ENCODE results near the gene ARID1A.

The ARID1A gene

DNA sequence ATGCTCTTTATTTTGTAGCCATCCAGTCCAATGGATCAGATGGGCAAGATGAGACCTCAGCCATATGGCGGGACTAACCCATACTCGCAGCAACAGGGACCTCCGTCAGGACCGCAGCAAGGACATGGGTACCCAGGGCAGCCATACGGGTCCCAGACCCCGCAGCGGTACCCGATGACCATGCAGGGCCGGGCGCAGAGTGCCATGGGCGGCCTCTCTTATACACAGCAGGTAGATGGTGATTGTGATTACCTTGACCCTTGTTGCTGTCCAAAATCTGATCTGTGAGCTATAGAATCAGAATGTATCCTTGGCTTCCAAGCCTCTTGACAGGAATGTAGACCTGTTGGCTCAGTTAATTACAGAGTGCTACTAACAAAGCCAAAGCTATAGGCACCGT, 33.8 kb downstream of the ARID1A start:
- DNase-seq: no peak

DNA sequence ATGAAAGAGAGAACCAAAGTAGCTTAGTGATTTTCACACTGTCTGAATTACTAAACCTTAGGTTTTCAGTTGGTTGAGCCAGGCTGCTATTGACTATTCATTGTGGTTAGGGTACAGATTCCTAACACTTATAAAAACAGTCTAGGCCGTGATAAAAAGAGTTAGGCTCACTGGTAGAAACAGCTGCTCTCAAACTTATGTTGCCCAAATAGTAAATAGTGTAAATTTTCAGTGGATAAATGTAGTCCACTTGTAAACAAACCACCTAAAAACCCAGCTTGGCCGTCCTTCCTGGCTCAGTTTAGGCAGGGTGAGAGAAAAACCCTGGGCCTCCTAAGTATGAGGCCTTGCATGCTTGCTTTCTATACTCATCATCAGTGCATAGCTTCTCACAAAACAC, 34.9 kb downstream of the ARID1A start:
- DNase-seq: no peak

DNA sequence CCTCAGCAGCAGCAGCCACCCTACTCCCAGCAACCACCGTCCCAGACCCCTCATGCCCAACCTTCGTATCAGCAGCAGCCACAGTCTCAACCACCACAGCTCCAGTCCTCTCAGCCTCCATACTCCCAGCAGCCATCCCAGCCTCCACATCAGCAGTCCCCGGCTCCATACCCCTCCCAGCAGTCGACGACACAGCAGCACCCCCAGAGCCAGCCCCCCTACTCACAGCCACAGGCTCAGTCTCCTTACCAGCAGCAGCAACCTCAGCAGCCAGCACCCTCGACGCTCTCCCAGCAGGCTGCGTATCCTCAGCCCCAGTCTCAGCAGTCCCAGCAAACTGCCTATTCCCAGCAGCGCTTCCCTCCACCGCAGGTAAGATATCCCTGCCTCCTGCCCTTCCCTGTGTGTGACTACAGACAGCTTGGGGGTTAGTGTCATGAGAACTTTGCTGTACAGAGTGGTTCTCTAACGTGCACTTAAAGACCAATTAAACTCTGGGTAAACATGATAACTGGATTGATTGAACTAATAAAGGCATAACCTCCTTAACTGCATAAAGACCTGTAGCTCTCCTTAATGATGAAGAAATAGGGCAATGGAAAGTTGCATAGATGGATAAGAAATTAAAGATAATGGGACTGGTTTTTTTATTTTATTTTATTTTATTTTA, 35.6 kb downstream of the ARID1A start:
- no peak for DNase-seq

DNA sequence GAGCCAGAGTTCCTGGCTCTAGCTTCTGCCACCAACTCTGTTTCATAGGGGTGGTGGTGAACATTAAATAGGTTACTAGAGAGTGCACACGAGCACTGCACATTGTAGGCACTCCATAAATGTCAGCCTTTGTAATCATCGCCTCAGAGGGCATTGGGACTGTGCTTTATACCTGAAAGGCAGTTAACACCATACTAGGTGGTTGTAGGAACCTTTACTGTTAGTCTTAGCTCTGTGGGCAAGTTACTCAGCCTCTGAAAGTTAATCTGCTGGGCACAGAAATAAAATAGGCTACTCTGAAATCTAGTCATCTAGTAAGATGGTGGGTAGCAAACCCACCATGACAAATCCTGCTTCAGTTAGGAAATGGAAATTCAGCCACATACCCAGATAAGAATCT, 37.6 kb downstream of the ARID1A start:
- no peak for DNase-seq

GRCh38 chr1:26733982-26734381, 38.2 kb downstream of the ARID1A start:
- DNase-seq: no peak

DNA sequence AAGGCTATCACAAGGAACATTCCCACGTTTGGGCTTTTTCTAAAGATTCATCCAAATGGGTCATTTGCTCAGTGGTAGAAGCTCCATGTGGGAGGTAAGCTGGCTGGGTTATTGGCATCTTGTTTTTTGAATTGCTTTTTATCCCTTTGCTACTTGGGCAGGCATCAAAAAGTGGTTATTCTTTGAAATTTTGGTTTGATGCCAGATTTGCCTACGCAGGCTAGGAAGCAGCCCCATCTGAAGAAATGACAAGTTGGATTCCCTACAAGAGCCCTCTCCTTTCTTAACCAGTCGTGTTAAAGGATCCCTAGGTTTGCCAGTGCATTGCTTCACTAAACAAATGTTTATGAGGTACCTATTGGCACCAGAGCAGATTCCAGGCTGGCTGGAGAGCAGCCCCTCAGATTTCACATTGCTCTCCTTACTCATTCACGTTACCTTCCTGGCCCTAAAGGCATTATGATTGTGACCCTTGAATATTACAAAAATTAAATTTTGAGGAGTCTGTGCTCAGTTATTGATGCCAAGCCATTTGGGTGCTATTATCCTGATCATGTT, 38.8 kb downstream of the ARID1A start:
- no peak for DNase-seq

GRCh38 chr1:26739329-26739914, 43.6 kb downstream of the ARID1A start:
- DNase-seq: no peak

DNA sequence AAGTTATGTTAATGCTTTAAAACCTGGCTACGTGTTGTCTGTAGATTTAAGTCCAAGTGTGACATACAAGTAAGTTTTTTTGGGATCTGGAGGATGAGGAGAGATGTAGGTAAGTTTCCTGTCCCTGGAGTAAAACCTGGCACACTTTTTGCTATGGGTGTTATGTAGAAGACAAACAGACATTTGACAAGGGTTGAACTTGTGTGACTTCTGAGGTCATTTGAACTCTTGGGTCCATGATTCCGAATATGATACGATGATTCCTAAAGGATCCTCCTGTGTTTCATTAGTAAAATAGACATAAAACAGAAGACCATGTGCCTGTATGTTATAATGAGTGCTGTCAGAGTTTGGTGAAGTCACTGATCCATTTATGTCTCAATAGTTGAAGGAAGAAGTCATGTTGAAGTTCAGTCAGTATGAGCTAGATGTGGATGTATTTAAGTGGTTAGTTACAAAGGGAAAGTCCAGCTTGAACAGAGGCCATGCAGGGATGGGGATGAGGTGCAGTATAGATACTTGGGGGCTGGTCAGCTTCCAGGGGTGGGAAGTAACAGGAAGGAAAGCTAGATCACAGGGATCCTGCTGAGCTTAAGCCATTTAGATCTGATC, 44.3 kb downstream of the ARID1A start:
- no peak for DNase-seq

DNA sequence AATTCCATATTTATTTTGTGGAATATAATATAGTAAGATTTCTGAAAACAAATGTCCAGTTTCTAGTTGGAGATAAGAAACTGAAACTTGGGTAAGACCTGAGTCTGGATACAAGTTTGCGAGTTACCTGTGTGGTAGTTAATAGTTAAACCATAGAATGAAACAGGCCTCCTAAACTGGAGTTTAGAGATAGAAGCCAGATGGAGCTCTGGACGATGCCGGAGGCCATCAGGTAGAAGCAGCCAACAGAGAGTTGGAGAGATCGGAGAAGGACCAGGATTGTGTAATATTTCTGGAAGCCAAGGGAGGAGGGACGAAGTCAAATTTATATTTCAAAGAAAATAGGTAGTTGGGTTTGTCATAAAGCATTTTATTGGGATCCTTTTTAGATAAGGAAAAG, 45.1 kb downstream of the ARID1A start:
- DNase-seq: no peak

- DNase-seq: no peak
These were observed 47.7 kb downstream of the ARID1A start for GRCh38 chr1:26743426-26744059.

- peak; percentile 56 for DNase-seq
These were observed 48.5 kb downstream of the ARID1A start for GRCh38 chr1:26744075-26744959.

DNA sequence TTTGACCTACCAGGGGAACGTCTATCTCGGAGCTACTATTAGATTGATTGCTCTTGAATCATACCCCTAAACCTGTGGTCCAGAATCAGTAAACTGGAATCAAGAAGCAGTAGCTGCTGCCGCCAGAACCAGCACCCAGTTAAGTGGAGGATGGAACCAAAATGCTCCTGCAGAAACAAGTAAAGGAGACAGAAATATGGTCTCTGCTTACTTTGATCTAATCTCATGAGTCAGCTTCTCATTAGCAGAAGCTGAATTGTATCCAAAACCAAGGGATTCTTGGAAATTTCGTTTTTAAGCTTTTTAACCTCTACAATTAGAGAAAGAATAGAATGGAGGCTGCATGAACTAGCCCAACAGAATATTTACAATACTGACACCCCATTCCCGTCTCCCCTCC, 49.4 kb downstream of the ARID1A start:
- no peak for DNase-seq

DNA sequence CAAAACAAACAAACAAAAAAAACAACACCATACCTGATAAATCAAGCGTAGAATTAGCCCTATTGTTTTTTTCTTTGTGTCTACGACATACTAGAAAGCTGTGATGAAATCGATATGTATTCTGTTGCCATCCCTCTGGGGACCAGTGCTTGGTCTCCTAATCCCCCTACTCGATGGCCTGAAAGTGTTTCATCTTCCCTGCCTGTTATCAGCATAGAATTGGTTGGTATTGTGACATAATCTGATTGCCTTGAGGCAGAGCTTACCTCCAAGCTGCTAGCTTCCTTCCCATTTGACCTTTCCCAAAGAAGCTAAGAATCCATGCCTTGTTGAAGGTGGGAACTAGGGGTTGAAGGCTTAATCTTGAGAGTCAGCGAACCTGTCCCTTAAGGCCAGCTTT, 51.2 kb downstream of the ARID1A start:
- DNase-seq: no peak

GRCh38 chr1:26748351-26748750, 52.5 kb downstream of the ARID1A start:
- DNase-seq: no peak

DNA sequence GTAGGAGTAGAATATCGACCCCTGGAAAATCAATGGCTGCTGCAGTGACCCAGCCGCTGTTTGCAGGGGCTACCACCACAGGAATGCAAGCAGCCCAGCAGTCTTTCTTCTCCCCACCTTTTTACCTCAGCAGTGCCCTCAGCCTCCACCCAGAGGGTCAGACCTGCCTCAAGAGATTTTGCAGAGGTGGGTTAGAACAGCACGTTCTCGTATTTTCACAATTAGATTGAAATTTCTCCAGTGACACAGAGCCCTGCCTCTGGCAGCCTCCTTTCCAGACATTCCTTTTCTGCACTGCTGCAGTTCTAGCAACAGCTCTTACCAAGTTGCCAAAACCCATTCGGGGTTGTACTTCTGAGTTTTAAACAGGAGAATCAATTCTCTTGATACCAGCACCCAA, 53.6 kb downstream of the ARID1A start:
- DNase-seq: no peak

DNA sequence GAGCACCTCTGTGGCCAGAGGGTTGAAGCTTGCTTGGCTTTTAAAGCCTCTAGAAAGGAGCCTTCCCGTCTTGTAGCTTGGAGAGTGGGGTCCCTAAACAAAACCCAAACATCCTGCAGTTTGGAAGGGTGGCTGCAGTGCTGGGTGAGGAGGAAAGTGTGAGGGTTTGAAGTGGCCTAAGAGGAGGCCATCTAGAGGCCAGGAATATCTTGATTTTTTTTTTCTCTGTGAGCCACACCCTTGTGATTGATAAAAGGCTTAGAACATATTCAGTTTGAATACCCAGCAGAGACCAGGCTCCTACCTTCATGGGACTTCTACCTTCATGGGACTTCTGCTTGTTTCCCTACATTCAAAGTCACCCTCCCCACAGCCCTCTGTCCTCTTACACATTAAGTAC, 54.6 kb downstream of the ARID1A start:
- DNase-seq: no peak

- DNase-seq: no peak
These were observed 56.7 kb downstream of the ARID1A start for GRCh38 chr1:26752519-26752918.

DNA sequence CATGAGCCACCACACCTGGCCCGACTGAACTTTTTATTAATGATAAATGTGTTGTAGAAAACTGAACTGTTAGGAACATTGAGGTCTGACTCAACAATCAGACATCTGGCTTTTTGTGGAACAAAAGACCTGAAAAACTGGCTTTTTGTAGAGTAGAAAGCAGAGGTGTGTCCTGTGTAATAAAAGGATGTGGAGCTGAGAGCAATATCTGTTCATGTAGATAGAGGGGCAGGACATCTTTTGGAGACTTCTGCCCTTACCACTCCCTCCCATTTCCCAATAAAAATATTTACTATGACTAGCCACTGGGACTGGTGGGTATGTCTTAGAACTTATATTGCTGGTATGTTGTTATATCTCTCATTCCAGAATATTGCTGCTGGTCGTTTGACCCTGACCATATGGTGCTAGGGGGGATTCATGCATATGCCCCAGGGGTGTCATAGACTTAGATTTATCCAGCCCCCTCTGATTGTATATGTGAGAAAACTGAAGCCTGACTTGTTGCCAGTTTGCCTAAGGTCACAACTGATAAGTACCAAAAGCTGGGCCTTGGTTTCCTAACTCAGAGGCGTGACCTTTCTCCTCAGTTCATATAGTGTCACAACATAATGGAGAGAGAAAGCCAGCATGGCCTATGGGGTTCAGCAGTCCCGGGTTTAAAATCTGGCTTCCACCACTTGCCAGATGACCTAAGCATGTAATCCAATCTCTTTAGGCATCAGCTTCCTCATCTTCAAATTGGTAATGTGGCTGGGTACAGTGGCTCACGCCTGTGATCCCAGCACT, 58.5 kb downstream of the ARID1A start:
- DNase-seq: no peak

DNA sequence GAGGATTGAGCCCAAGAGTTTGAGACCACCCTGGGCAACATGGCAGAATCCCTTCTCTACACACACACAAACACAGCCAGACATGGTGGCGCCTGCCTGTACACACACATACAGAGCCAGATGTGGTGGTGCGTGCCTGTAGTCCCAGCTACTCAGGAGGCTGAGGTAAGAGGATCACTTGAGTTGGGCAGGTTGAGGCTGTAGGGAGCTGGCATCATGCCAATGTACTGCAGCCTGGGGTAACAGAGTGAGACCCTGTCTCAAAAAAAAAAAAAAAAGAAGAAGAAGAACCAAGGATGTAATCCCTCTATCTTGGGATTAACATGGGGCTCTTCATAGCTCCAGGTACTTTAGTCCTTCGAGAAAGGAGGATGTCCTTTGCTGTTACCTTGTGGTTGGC, 62.5 kb downstream of the ARID1A start:
- DNase-seq: no peak

DNA sequence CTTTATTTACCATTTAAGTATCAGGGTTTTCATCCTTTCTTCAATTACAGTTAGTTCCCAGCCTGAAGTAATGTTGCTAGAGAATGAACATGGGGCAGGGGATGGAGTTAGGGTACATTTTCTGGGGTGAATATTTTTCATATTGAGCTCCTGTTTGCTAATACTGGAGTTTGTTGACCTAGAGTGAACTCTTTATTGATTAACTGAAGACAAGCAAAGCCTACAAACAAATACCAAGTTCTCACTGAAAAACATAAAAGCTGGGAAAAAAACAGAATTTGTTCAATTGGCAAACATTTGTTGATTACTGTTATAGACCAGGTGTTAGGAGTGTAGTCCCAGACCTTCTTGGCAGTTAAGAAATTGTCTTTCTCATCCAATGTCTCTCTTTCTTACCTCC, 63.7 kb downstream of the ARID1A start:
- DNase-seq: no peak

DNA sequence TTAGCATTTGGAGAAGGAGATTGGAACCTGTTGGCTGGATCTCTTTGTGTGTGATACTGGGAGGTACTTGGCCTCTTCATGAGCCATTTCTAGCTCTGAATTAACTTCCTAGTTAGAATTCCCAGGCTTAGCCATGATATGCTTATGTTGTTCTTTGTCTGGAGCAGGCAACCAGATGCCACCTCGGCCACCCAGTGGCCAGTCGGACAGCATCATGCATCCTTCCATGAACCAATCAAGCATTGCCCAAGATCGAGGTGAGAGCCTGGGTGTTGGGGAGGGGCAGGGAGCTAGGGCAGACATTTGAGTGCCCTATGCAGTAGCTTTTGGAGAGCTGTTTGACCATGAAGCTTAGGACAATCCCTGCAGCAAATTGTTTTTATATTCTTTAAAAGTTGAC, 65.4 kb downstream of the ARID1A start:
- no peak for DNase-seq

- no peak for DNase-seq
These were observed 71.9 kb downstream of the ARID1A start for GRCh38 chr1:26767714-26768113.
